GM21825 (cell line): ENCODE data around the gene TMIE.

Source experiments
- ATAC-seq: cut with Tn5 transposase; IDR thresholded peaks from one replicate; pipeline ENCODE4 v1.9.1; 2021; ENCODE audit warnings: mild to moderate bottlenecking, moderate library complexity; ENCODE audit not compliant: unreplicated experiment

Gene TMIE

GRCh38 chr3:46701181-46701939, at the start of gene TMIE:
Gene TMIE, plus strand, starts transcription at chr3:46701392. Its CDS starts 96 bp downstream, at chr3:46701488.
- ATAC-seq = no peak

DNA sequence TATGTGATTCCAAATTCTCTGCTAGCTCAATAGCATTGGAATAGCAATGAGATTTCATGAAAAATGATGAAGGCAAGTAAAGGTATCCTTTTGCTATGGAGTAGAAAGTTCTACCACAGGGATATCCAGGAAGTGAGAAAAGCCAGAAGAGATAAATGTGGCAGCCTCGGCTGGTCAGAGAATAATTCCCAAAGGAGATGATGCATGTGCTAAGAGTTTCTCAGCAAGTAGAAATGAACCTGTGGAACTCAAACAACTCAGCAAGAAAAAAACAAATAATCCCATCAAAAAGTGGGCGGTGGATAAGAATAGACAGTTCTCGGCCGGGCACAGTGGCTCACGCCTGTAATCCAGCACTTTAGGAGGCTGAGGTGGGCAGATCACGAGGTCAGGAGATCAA, 45.9 kb upstream of the TMIE start:
- ATAC-seq = no peak

DNA sequence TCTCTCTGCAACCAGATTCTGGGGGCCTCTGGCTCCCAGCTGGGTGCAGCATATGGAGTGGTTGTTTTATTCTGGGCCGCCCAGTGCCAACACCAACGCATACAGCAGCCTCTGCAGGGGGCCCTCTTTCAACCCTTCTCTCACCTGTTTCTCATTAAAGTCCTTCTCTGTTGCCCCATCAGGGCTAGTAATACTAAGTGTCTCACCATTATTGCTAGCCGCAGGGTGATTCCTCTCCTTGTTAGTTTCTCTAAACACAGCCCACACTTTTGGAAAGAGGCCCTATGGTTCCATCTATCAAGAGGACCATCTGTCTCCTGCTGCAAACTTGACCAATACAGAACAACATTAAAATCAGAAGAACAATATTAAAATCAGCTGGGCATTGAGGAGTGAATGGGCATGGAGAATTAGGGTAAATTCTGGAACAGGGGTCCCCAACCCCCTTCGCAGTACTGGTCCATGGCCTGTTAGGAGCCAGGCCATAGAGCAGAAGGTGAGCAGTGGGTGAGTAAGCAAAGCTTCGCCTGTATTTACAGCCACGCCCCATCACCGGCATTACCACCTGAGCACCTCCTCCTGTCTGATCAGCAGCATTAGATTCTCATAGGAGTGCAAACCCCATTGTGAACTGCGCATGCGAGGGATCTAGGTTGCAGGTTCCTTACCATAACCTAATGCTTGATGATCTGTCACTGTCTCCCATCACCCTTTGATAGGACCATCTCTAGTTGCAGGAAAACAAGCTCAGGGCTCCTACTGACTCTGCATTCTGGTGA, 44.2 kb upstream of the TMIE start:
- ATAC-seq = no peak

- no peak for ATAC-seq
These were observed 41.9 kb upstream of the TMIE start for GRCh38 chr3:46659285-46659684.

GRCh38 chr3:46660003-46660402, 41.2 kb upstream of the TMIE start:
- ATAC-seq = no peak

DNA sequence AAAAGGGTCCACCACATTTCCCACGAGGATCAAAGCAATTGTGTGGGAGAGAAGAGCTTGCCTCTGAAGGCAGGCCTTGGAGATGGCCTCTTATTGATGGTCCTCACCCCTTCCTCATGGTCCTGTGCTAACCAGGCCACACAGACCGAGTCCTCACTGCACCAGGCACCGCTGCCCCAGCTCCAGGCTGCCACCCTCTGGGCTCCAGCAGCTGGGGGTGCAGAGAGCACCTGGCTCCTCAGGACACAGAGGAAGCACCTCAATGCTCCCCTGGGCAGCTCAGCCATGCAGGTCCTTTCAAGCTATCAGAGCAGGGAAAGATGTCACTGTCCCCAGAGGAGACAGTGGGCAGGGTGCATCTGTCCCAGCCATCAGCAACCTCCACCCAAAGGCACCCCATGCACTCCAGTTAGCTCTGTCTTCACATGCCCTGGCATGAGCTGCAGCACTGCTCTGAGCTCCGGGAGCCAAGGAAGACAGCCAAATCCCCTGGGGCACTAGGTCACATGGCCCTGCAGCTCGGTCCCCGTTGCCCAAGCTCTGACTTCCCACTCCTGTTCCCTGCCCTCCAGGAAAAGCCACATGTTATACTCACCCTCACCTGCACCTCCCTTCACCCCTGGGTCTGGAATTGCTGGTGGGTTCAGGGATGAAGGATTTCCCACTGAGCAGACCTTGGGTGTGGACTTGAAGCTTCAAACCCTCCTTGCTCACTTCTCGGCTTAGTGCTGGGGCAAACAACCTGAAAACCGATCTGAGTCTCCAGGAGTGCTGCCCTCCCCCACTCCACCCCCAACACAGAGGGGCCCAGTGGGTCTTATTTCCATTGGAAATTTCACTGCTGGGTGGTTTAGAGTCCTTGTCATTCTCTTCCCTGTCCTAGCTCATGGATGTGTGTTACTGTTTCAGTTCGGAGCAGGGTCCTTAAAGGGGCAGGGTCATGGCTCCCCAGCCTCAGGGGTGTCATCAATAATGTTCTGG, 40.4 kb upstream of the TMIE start:
- no peak for ATAC-seq

GRCh38 chr3:46661776-46662766, 39.1 kb upstream of the TMIE start:
- no peak for ATAC-seq

DNA sequence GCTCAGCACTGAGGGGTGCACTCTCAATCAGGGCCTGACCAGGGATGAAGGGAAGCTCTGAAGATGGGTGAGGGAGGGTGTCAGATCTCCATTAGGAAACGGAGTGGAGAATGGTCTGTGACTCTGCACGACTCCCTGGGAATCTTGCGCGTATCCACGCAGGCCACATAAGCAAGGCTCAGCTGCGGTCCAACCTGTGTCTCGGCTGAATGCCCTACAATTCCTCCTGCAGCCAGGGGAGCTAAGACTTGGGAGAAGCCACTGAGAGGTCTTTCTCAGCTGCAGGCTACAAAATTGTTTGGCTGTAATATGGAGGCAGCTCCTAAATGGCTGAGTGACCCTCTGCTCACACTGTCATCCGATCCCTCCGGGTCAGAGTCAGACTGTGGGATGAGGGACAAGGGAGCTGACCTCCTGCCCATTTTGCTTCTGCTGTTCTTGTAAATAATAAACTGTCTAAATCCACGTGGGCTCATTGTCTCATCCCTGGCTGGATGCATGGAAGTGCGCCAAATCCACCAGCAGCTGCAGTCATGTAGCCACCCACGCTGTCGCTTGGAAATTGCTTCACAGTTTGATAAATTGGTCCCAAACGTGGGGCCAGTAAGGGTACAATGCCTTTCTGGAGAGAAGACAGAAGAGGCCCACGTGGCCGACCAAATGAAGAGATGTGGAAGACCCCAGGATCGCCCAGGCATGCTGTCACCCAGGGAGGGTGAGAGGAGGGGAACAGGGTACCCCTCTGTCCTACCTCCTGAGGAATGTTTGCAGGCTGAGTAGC, 38.2 kb upstream of the TMIE start:
- no peak for ATAC-seq

GRCh38 chr3:46663591-46664135, 37.5 kb upstream of the TMIE start:
- ATAC-seq = no peak

DNA sequence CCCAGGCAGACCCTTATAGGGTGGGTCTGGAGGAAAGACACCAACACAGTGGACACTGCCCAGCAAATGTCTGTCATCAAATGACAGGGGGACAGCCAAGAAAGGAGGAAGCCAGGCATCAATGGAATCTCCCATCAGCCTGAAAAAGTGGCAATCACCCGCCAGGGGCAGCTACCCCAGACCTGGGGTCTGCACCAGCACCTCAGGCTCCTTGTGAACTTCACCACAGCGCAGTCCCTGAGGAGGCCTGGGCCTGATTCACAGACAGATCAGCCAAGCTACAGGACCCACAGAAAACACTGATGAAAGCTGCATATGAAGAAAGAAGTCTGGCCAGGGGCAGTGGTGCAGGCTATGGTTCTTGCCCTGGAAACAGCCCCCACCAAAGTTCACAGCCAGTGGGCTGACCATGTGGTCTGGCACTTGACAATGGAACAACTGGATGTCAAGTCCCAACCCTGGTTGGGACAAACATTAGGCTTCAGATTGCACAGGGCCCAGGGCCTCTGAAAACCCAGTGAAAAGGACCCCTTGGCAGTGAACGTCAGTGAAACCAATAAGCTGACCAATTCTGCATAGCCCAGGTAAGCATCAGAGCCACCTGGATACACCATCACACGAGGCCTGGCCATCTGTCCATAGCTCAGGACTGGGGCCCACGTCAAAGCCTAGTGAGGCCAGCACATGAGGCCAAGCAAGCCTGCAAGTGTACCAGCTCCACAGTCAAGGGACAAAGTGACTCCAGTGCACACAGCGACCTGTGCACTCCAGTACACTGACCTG, 36.8 kb upstream of the TMIE start:
- no peak for ATAC-seq

DNA sequence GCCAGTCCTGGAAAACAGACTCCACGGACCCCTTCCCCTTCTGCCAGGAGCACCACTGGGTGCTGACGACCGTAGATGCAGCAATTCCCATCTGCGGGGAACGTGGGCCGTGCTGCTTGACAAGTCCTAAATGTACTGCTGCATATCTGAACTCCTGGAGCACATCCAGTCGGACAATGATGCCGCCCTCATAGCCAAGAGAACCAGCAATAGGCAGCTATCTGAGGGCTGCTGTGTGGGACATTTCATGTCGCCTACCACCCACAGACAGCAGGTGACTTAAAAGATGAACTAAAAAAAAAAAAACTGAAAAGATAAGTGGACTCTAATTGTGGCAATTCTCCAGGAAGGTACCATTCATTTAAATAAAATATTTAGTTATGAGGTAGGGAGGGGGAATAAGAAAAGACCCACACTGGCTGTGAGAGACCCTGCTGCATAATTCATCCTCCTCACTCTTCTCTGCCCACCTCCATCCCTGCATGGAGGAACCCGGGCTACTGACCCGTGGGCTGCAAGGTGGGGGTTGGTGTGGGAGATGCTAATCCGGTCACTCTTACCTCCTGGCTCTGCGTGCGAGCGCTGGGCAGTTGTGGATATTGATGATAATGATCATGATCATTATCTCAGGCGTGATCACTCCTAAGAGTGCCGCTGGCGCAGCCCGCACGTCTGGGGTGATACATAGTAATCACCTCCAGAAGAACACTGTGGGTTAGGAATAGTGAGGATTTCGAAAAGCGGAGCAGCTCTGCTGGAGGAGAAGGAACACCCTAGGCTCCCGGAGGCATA, 36.0 kb upstream of the TMIE start:
- ATAC-seq = no peak

- ATAC-seq = no peak
These were observed 35.3 kb upstream of the TMIE start for GRCh38 chr3:46665763-46666452.

- ATAC-seq = no peak
These were observed 34.7 kb upstream of the TMIE start for GRCh38 chr3:46666453-46666845.

- no peak for ATAC-seq
These were observed 34.1 kb upstream of the TMIE start for GRCh38 chr3:46667061-46667621.

DNA sequence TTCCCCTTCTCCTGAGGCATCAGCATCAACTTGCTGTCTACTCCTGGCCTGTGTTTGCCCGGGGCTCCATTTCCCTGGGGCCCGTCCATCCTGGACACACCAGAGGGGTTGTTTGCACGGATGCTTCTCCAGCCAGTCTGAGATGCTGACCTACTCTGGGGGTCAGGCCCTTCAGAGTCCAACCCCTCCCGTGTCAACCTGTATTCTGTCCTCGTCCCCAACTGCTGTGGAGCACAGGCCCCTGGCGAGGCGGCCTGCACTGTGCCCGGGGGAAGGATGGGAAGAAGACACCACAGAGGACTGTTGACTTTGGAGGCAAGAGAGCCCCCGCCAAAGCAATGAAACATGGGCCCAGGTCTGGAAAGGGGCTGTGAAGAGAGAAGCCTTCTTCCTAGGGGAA, 33.5 kb upstream of the TMIE start:
- ATAC-seq = no peak

- ATAC-seq = no peak
These were observed 33.1 kb upstream of the TMIE start for GRCh38 chr3:46668116-46668515.
